Endometrial microvascular endothelial cells (primary cell): Measurements from ENCODE around the gene CUX1. TPM values are rescaled to one million over a fixed set of nuclear protein-coding genes. Genes with fewer than 3 reads are reported as not detected.
"Not testable (repeated sequence)": the region's sequence is repeated elsewhere in the genome, so short reads cannot be mapped to it uniquely, and the experiment has no call there.

Experiments
- in situ Hi-C: cut with HindIII; loops from 2 replicates; pipeline ENCODE4 v1.10.0; 2017; ENCODE audit warnings: low sequenced_read_pairs, low pct_unique_long_range_greater_than_20kb; ENCODE audit errors: inconsistent ontology term
- total RNA-seq: library from RNA; depleted of rRNA; stranded (reverse); fragments of >200 nt; gene quantifications from one replicate; pipeline ENCODE4 v1.2.3, GENCODE V29; 2015; ENCODE audit errors: inconsistent ontology term

The CUX1 gene
- total RNA-seq, 1 donor from 2014 or later = 14.9 TPM

DNA sequence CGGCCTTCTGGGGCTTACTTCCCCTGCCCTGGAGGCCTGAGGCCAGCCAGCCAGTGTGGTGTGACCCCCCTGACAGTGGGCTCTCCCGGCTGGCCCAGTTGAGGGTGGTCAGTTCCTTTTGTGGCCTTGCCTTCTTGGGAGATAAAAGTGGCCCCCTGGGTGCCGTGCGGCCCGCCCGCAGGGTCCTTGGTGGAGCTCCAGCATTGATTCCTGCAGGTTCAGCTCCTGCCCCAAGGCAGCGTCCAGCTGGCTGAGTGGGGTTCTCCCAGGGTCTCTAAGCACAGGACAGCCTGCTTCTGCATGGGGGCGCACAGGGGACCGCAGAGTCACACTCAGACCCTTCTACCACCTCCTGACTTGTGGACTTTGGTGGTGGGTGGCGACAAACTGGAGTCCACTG is 62.1 kb downstream of the CUX1 start:
- in situ Hi-C loops = no loop called here

GRCh38 chr7:101880282-101881054 is 63.0 kb downstream of the CUX1 start:
- in situ Hi-C loops = no loop called here

- in situ Hi-C loops = no loop called here
These were observed 64.6 kb downstream of the CUX1 start for GRCh38 chr7:101882005-101882421.

- in situ Hi-C loops = no loop called here
These were observed 65.5 kb downstream of the CUX1 start for GRCh38 chr7:101882595-101883564.

DNA sequence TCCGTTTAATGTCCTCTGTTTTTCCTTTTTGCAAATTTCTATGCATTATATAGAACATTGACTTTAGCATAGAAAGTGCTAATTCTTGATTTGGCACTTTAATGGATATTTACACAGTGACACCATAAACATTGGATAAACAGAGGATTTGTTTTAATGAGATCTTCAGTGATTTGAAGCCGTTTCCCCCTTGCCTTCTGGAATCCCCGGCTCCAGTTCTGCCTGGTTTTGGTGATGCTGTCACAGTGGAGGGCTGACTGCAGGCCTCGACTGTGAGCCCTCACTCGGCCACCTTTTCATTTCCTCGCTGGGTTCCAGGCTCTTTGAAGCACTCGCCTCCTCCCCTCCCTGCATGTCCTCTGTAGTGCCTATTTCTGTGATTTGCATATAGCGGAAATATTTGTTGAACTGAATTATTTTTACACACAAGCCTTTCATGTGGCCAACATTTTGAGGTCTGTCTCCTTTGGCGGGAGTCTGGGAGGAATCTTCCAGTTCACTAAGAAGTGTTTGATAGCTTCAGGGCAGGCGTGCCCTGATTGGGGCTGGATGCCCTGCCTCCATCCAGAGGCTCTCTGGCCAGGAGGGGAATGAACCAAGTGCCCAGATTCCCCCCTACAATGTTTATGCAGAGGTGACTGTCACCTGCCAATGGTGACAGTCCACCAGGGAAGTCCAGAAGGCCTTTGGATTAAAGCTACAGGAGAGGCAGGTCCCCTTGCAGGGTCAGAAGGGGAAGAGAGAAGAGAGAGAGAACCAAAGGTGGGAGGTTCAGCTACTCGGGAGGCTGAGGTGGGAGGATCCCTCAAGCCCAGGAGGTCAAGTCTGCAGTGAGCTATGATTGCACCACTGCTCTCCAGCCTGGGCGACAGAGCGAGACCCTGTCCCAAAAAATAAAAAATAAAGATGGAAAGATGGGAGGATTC is 67.5 kb downstream of the CUX1 start:
- in situ Hi-C loops = no loop called here

GRCh38 chr7:101885597-101885955 is 68.2 kb downstream of the CUX1 start:
- in situ Hi-C loops = no loop called here

DNA sequence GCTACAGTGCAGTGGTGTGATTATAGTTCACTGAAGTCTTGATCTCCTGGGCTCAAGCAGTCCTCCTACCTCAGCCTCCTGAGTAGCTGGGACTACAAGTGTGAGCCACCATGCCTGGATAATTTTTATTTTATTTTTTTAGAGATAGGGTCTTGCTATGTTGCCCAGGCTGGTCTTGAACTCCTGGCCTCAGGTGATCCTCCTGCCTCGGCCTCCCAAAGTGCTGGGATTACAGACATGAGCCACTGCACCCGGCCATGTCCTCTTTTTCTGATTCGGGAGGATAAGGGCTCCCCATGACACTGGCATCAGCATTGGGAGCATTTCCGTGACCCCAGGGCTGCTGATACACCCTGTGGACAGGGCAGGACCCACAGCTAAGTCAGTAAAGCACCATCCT is 69.9 kb downstream of the CUX1 start:
- in situ Hi-C loops = not testable (repeated sequence)

DNA sequence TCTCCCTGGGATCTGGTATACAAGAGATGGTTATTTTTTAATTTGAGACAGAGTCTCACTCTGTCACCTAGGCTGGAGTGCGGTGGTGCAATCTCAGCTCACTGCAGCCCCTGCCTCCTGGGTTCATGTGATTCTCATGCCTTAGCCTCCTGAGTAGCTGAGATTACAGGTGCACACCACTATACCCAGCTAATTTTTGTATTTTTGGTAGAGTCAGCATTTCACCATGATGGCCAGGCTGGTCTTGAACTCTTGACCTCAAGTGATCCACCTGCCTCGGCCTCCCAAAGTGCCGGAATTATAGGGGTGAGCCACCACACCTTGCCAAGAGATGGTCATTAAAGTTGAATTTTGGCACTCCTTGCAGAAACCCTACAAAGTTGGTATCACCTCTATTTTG is 71.1 kb downstream of the CUX1 start:
- in situ Hi-C loops = not testable (repeated sequence)

DNA sequence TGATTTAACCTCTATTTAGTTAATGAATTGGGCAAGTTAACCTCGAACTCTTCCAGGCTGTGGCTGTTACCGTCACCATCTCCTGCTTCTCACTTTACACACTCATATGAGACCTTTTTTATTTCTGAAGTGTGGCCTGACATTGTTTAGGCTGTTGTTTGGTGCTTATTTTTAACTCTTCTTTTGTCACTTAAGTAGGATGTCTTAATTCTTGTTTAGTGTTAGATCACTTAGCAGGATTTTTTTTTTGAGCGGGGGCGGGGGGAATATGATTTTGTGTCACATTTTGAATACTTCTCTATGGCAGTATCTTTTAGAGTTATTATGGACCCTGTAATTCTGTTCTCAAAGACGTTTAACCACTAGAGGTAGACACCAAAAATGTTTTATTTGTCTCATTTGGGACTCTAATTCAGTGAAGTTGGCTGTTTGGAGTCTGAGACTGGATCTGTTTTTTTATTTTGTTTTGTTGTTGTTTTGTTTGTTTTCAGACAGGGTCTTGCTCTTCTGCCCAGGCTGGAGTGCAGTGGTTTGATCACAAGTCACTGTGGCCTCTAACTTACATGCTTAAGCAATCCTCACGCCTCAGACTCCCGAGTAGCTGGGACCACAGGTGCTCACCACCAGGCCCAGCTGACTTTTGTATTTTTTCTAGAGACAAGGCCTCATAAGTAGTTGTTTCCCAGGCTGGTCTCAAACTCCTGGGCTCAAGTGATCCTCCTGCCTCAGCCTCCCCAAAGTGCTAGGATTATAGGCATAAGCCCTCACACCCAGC is 73.5 kb downstream of the CUX1 start:
- in situ Hi-C loops = no loop called here

GRCh38 chr7:101891936-101892640 is 74.7 kb downstream of the CUX1 start:
- in situ Hi-C loops = no loop called here

- in situ Hi-C loops = no loop called here
These were observed 76.1 kb downstream of the CUX1 start for GRCh38 chr7:101893341-101894082.

- in situ Hi-C loops = no loop called here
These were observed 78.9 kb downstream of the CUX1 start for GRCh38 chr7:101896316-101896715.

DNA sequence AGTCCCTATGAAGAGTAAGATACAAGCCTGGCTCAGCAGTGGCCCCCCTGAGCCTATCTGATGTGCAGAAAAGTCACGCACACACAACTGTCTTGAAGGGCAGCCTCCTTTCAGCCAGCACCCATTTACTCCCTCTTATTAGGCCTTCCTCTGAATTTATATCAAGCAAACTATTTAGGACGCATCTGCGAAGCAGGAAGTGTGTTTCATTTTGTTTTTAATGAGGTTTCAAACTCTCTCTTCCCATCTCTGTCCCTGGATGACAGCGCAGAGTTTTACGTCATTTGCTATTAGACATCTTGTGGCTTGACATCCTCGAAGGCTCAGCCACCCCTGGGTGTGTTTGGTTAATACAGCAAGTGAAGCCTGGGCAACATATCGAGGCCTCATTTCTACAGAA is 79.5 kb downstream of the CUX1 start:
- in situ Hi-C loops = no loop called here

- in situ Hi-C loops = no loop called here
These were observed 80.7 kb downstream of the CUX1 start for GRCh38 chr7:101898106-101898505.

- in situ Hi-C loops = no loop called here
These were observed 82.2 kb downstream of the CUX1 start for GRCh38 chr7:101899616-101900015.

DNA sequence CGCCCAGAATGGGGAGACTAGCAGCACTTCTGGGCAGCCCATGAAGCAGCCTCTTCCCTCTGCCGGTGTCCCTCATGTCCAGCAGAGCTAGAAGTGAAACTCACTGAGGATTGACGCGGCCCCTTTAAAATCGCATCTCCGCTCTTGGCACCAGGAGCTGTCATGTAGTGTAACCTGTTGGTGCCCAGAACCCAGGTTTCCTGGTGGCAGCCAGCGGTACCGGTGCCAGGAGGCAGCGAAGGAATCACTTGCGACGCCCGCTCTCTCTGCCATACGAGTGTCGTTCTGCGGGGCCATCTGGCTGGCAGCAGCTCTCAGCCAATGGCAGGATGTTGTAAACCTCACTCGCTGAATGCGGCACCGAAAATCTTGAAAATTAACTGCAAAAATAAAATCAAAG is 82.7 kb downstream of the CUX1 start:
- in situ Hi-C loops = no loop called here
